ENCODE measurements around the gene CATSPER1.

The CATSPER1 gene

GRCh38 chr11:65967329-65967934 is 58.8 kb downstream of the CATSPER1 start:
- no peak for DNase-seq
